ENCODE measurements around the gene RNU1-1.
"Not testable (repeated sequence)": the region's sequence is repeated elsewhere in the genome, so short reads cannot be mapped to it uniquely, and the experiment has no call there.

Gene RNU1-1

DNA sequence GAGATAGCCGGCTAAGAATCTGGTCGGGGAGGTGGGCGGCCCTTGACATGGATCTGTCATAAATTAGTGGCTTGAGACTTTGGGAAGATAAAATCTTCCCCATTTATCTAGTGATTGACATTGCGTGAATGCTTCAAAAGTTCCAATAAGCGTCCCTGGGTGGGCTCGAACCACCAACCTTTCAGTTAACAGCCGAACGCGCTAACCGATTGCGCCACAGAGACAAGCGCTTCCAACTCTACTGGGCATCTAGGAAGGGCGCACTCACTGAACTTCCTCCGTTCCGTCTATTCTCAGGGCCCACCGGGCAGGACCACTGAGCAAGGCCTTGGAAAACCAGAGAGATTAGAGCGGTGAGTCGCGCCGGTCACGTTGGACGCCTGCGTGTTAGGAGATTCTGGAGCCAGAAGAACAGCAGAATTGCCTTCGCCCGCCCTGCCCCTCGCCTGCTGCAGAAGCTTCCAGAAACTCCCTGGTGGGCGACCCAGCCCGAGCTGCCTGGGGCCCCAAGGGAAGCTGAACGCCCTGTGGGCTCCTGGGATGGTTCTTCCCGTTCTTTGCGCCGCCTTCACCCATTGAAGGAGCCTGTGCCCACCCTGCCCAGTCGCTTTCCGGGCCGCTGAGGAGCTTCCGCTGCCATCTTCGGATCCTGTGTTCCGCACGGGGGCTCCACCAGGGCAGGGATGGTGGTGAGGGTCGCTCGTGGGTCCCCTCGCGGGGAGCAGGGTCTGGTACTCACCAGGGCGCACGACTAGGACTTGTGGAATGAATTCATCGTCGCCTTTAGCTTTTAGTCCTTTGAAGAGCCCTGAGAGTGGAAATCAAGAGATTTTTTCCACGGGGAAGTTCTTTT lies 6.6 kb upstream of the RNU1-1 start:
- not testable (repeated sequence) for DNase-seq

DNA sequence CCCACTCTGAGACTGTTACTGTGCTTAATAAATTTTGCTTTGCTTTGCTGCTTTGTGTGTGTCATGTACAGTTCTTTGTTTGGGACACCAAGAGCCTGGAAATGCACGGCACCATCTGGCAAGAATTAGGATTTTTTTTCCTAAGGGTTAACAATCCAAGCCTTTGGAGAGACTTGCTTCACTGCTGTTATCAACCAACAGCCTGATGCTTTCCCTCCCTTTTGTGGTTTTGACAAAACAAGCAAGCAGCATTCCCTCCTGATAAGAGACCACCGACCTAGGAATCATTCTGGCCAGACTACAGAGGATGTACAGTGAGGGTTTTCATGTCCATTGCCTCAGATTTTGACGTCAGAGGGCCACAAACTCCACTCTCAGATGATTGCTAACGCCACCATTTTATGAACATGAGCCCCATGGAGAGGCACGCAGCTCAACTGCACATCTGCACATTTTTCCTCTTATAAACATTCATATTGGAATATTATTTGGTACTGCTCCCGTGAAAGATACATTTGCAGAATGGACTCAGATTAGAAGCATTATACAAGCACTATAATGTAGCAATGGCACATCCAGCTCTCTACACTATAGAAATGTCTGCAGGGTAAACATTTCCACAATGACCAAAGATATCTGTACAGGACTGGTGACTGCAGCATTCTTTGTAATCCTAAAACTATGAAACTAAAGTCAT lies 5.3 kb upstream of the RNU1-1 start:
- not testable (repeated sequence) for DNase-seq

DNA sequence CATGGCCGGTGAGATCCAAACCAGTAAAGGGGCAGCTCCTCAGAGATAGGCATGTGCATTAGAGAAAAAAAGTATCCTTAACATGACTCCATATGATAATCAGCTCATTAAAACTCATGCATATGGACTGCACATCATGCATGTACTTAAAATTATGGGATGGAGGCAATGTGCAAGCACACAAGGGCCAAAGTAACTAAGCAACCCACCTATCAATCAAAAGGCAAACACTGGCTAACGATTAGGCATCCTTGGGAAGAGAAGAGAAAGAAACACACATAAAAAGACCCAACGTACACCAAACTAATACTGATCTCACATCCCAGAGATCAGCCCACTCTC lies 4.8 kb upstream of the RNU1-1 start:
- not testable (repeated sequence) for DNase-seq

DNA sequence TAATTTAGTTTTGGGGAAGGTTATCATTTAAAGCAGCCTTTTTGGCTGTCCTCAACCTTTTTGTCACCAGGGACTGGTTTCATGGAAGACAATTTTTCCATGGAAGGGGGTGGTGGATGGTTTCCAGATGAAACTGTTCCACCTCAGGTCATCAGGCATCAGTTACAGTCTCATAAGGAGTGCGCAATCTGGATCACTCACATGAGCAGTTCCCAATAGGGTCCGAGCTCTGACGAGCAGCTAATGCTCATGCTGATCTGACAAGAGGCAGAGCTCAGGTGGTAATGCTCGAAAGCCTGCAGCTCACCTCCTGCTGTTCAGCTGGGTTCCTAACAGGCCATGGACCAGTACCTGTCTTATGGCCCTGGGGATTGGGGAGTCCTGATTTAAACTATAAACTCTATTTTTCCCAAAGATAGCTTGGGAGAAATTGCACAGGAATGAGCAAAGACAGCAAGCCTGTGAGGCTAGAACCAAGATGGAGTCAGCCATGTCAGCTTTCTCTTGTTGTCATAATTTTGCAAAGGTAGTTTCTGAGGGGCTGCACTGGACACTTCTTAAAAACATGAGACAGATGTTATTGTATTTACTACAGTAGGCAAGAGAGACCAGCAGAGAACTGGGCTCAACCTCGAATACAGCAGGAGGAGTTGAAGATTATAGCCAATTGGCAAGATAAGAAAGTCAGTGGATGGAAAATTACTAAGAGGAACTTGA lies 2.8 kb upstream of the RNU1-1 start:
- DNase-seq, result not testable (repeated sequence)

DNA sequence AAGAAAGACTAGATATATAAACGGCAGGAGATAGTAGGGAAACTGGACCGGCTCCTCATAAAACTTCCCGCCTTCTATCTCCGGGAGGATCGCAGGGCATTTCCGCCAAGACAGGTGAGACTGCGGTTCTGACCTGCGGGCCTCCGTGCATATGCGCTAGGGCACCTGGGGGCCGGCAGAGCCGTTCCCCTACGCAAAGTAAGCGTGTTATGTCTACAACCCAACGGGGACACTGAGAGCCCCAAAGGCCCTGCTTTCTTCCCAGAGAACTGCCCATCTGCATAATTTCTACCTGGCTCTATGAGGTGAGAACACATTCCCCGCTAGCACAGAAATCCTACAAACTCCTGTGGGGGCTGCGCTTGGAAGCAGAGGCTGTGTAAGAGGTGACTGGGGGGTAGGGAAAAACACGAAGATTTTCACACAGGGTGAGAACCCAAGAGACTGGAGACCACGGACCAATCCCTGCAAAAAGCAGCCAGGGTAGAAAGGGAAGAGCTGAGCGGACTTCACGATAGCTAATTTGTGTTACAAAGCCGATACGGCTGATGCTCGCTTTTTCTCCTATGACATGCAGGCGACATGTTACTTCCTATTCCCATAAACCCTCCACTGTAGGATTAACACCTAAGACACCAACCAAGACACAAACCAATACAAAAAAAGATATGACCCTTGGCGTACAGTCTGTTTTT lies 526 bp downstream of the RNU1-1 start:
- peak; percentile 95 for DNase-seq

DNA sequence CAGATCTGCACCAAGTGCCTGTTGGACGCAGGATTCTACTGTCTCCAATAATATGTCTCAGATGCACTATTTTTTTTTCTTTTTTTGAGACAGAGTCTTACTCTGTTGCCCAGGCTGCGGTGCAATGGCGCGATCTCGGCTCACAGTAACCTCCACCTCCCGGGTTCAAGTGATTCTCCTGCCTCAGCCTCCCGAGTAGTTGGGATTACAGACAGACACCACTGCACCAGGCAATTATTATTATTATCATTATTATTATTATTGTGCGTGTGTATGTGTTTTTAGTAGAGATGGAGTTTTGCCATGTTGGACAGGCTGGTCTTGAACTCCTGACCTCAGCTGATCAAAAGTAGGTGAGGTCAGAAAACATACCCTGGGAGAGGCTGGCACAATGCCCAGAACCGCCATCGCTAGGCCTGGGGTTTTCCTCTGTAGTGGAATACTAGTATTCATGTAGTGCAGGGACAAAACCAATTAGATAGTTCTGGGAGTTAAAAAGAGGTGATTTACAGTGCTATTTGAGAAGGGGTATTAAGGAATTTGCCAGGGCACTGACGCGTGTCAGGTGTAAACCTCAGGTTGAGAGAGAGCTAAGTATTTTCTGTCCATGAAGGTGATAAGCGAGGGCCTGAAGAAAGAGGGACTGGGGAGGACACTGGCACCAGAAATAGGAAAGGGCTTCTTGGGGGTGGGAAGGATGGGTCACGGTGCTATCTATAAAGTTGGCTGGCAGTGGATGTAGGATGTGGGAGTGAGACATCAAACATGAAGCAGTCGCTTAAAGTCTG lies 1.3 kb downstream of the RNU1-1 start:
- DNase-seq, result not testable (repeated sequence)

DNA sequence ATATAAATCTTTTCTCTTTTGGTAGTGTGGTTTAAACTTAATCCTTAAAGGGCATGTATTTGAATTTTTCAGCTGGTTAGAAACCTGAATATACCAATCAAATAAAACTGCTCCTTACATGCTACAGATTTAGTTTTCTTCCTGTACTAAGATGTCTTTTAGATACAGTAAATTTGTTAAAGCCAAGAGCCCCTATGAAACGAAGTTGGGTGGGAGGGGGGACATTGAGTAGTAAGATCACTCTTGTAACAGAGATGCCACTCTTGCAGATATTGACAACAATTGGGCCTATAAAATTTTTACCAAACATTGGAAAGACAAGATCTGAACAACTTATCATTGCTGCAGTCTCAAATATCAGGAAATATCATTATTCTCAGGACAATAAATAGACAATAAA lies 2.2 kb downstream of the RNU1-1 start:
- not testable (repeated sequence) for DNase-seq

DNA sequence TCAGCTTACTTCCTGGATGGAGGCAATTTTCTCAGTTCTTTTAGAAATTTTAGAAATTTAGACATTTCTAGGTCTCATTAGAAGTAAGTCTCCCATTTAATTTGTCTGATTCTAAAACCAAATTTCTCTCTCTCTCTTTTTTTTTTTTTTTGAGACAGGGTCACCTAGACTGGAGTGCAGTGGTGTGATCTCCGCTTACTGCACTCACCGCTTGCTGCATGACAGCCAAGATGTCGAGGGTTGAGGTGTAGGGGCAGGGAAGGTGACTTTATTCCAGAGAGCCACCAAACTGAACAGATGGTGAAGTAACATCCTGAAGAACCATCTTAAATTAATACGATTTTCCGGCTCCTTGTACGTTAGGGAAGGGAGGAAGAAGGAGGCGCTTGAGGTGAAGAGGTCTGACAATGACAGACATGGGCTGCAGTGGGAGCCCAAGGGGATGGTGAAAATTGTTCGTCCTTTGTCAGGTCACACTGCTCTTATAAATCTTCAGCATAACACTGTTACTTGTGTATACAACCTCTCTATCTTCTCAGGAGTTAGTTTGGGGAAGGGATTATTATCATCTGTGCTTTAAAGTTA lies 5.1 kb downstream of the RNU1-1 start:
- not testable (repeated sequence) for DNase-seq

DNA sequence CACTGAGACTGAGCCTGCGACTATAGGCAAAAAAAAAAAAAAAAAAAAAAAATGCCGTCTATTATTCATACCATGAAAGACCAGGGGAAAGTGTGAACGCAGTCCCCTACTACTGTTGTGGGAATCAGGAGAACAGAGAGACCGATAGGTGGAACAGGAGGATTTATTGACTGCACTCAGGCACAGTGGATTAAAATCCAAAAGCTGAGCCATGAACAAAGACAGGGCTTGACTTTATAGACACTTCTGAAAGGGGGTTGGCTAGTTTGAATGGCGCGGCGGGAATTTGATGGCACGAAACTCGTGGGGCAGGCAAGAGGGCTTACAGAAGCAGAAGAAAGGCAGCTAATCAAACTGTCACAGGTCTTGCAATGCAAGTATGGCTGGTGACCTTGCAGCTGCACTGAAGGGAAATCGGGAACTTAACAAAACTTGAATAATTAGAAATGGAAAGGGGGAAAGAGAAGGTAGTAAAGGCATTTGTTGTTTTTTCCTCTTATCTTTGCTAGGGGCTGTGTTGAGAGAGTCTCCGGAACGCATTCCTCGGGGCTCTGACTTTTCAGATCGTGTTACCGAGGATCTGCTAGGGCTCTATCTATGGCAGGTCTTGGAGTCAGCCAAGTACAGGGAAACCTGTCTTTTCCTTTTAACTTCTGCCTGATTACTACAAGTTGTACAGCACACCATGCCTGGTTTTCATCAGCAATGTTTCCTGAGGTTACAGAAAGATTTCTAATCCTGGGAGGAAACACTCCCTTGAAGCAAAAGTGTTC lies 7.5 kb downstream of the RNU1-1 start:
- DNase-seq, result not testable (repeated sequence)

DNA sequence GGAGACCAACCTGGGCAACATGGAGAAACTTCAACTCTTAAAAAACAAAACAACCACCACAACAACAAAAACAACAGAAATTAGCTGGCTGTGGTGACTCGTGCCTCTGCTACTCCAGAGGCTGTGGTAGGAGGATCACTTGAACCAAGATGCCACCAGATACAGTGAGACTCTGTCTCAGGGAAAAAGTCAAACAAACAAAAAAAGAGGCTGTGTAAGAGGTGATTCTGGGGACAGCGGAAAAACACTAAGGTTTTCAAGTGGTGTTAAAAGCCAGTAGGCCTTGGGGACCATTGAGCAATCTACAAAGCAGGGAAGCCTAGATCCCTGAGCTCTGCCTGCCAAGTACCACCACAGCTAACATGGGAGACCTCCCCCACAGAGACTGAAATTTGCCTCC lies 8.2 kb downstream of the RNU1-1 start:
- not testable (repeated sequence) for DNase-seq

DNA sequence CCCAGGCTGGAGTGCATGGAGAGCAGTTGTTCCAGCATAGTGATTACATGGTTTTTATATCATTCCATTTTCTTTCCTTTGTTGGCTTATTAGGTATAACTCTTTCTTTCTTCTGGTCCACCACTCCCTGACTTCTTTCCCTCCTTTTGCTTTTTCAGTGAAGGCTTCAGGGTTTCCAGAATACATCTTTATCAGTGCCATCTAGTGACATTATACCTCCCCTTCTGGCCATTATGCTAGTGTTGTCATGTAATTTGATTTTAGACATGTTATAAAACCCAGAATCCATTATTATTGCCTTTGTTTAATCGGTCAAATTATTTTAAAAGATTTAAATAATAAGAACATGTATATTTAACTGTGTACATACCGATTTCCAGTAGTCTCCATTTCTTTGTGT lies 10.6 kb downstream of the RNU1-1 start:
- no peak for DNase-seq

DNA sequence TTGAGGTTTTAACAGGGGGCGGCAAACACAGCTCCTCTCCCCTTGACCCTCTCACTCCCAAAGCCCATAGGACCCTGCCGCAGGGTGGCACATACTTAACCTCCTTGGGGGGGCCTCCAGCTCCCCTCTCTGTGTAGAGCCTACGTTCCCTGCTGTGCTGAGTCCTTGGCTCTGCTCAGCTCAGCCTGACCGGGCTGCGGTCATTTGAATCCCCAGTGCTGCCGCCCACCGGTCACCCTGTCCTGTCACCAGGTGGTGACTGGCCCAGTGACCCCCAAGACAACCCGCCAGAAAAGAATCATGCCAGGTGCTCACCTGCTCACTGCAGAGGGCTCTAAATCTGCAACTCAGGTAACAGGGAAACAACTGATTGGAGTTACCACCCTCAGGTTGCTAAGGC lies 12.6 kb downstream of the RNU1-1 start:
- not testable (repeated sequence) for DNase-seq

DNA sequence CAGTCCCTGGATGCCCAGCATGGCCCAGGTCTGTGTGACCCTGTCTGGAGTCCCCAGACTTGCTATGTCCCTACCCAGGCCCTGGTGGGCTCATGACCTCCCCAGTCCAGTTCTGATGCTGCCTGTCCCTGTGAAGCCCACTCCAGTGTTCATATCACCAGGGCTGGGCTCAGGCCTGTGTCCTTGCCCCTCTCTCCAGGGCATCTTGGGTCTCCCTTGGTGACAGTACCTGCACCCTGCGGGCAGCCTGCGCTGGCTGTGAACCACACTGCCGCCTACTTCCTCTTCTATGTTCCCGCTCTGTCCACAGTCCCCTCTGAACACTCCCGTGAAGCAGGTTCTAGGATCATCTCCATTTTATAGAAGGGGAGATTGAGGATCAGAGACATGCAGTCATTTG lies 13.1 kb downstream of the RNU1-1 start:
- DNase-seq, result not testable (repeated sequence)

DNA sequence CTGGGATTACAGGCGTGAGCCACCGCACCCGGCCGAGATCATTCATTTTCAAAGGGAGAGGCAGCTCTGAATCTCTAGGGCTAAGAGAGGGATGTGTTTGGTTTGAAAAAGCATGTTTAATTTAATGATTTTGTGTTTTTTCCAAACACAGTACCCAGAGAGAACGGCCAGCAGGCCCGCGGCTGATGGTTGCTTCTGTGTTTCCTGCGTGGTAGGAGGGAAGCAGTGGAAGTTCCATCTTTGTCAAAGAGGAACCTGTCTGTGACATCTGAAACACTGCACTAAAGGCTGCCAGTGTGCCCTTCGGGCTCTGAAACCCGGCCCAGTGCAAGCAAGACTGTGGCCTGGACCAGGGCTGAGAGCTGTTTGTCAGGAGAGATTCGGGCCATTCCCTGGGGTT lies 13.6 kb downstream of the RNU1-1 start:
- not testable (repeated sequence) for DNase-seq

DNA sequence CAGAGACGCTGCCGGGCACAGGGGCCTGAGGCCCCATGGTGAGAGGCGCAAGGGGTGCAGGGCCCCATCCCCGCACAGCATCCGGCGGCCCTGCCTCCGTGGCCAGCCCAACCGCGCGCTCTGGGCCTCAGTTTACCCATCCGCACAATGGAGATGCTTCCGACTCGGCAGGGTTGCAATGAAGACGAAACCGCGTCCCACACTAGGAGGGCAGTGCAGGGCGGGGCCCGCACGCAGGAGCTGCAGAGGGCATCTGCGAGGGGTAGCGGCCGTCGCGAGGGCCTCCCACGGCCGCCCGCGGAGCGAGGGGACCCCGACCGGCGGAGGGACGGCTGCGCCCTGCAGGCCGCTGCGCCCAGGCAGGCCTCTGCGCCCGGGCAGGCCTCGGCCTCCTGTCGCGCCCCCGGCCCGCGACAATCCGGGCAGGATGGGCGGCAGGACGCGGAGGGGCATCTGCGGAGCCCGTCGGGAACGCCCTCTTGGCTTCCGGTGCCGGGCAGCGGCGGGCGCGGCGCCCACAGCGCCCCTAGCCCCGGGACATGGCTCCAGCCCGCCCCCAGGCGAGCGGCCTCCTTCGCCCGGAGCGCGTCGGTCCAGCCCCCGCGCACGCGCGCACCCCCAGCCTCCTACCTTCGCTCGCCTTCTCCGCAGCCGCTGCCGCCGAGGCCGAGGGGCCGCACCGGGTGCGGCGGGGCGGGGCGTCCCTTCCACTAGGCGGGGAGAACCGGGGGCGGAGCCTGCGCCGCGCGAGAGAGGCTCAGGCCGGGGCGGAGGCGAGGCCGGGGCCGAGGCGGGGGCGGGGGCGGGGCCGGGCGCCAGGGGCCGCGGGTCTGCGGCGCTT lies 15.3 kb downstream of the RNU1-1 start:
- DNase-seq, result peak; percentile 94

DNA sequence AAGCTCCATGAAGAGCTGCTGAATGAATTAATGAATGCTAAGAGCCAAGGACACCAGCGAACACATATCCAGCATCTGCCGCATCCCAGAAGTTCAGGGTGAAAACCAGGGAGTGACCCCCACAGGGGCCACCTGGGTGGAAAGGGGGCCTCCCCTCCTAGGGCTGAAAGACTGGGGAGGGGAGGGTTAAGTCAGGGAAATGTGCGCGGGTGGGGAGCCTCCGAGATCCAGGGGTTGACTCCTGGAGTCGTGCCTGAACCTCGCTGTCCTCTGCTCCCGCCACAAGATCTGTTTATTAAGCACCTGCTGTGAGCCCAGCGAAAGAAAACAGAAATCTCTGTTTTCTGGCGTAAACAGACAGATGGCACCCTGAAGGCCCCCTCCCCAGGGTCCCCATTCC lies 16.0 kb downstream of the RNU1-1 start:
- DNase-seq, result not testable (repeated sequence)

DNA sequence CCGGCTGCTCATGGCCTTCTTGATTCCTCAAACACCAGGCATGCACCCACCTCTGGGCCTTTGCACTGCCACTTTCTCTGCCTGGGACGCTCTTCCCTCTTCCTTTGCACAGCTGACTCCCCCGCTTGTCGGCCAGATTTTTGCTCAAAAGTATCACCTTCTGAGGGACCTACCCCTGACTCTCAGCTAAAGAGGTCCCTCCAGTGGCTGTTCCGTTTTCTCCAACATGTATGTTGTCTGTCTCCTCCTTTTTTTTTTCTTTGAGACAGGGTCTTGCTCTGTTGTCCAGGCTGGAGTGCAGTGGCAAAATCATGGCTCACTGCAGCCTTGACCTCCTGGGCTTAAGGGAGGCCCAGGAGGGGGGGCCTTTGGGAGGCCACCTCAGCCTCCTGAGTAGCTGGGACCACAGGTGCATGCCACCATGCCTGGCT lies 16.6 kb downstream of the RNU1-1 start:
- not testable (repeated sequence) for DNase-seq

DNA sequence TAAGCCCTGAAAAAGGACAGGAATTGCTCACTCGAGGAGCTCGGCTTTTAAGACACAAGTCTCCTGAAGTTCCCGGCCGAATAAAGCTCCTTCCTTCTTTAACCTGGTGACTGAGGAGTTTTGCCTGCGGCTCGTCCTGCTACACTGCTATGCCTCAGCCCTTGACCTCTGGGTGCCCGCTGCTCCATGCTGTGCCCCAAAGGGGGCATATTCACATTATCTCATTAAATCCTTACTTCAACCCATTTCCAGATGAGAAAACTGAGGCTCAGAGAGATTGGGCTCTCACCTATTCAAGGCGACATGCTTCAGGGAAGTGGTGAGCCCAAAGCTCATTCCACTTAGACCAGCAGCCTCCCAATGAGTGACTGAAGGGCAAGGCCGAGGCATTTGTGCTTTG lies 20.4 kb downstream of the RNU1-1 start:
- not testable (repeated sequence) for DNase-seq

DNA sequence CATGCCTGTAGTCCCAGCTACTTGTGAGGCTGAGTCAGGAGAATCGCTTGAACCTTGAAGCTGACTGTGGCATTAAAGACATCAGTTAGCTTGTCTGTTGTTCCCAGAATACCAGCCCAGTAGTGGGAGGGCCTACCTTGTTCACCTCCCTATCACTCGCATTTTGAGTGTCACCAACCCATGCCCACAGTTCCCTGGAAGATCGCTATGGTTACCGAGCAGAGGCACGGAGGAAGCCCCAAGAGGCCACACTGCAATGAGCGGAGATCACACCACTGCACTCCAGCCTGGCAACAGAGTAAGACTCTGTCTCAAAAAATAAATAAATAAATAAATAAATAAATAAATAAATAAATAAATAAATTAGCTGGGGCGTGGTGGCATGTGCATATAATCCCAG lies 21.1 kb downstream of the RNU1-1 start:
- not testable (repeated sequence) for DNase-seq

Measured in NCI-H1092 (cell line).